ENCODE data around the gene BAZ1A. TPM values are rescaled to one million over a fixed set of nuclear protein-coding genes. Genes with fewer than 3 reads are reported as not detected.

BAZ1A gene
- total RNA-seq, 1 donor from 2014 or later: 11.2 TPM

- DNase-seq (ENCODE audit: low spot score in 2 of 2): no peak
- no peak for TF ChIP-seq CTCF (IDR thresholded peaks at IDR 0.05)
- no peaks in the 10 kb centered on the region for H3K27me3 ChIP-seq
- intact Hi-C loops (cut with DNase I): no loop called here
- H3K27ac ChIP-seq: no peak overlapping the region
- H3K9me3 ChIP-seq: no peaks in the 10 kb centered on the region
- no peaks in the 10 kb centered on the region for H3K36me3 ChIP-seq
- no peak overlapping the region for H3K4me3 ChIP-seq
- no peaks in the 10 kb centered on the region for H3K4me1 ChIP-seq
These were observed 13.0 kb upstream of the BAZ1A start for GRCh38 chr14:34888186-34888585.

- intact Hi-C loops (cut with DNase I): no loop called here
- TF ChIP-seq CTCF (IDR thresholded peaks at IDR 0.05): no peak
- no peak for DNase-seq (ENCODE audit: low spot score in 2 of 2)
- H3K27ac ChIP-seq: no peak overlapping the region
- no peaks in the 10 kb centered on the region for H3K9me3 ChIP-seq
- H3K27me3 ChIP-seq: no peaks in the 10 kb centered on the region
- no peaks in the 10 kb centered on the region for H3K4me1 ChIP-seq
- no peaks in the 10 kb centered on the region for H3K36me3 ChIP-seq
- H3K4me3 ChIP-seq: no peak overlapping the region
These were observed 8.8 kb upstream of the BAZ1A start for GRCh38 chr14:34883954-34884353.

GRCh38 chr14:34874386-34875030 is 652 bp downstream of the BAZ1A start:
- DNase-seq (ENCODE audit: low spot score in 2 of 2): peak in 1 of 2 donors; percentile 79

GRCh38 chr14:34873589-34874385 is 1.4 kb downstream of the BAZ1A start:
- intact Hi-C loops (cut with DNase I): loop anchor here (1.0 to 10.0 kb wide), 8 partner anchors 109 to 951 kb away; partner anchors contain the start of genes BRMS1L, CFL2, EAPP and FAM177A1

More at GRCh38 chr14:34874386-34875030, 652 bp downstream of the BAZ1A start:
- peak overlapping the region; percentile 99 to 100 for H3K27ac ChIP-seq
- peaks cover 3 to 7% of the 10 kb centered on the region in 2 donors for H3K4me1 ChIP-seq
- H3K27me3 ChIP-seq: no peaks in the 10 kb centered on the region
- H3K4me3 ChIP-seq: peak overlapping the region; percentile 73 to 100
- peak in 2 of 3 experiments; percentile 8 to 15 for TF ChIP-seq CTCF (IDR thresholded peaks at IDR 0.05)
- no peaks in the 10 kb centered on the region for H3K9me3 ChIP-seq
- no peaks in the 10 kb centered on the region for H3K36me3 ChIP-seq
- intact Hi-C loops (cut with DNase I): loop anchor here (5.0 to 10.0 kb wide), 6 partner anchors 162 to 950 kb away; partner anchors contain the start of genes BRMS1L, CFL2, EAPP and FAM177A1

More at GRCh38 chr14:34873589-34874385, 1.4 kb downstream of the BAZ1A start:
- Histone ChIP-seq H3K4me1 (peaks cover 3 to 7% of the 10 kb centered on the region in 2 donors), H3K36me3 (no peaks in the 10 kb centered on the region), H3K9me3 (no peaks in the 10 kb centered on the region), H3K27me3 (no peaks in the 10 kb centered on the region), H3K4me3 (peak overlapping the region; percentile 73 to 100), H3K27ac (peak overlapping the region; percentile 99 to 100)
- peak in 1 of 3 experiments; percentile 8 for TF ChIP-seq CTCF (IDR thresholded peaks at IDR 0.05)
- DNase-seq (ENCODE audit: low spot score in 2 of 2): peak; percentile 72 to 94
